ENCODE data around the gene CLEC3A. TPM values are rescaled to one million over a fixed set of nuclear protein-coding genes. Genes with fewer than 3 reads are reported as not detected.
A peak's percentile ranks its signal among the peaks of the same experiment; 100 is the strongest.

CLEC3A gene
- total RNA-seq, 1 experiment from 2014 or later, result 1.1 TPM

GRCh38 chr16:78035012-78035411, 12.7 kb downstream of the CLEC3A start:
- Mint-ChIP-seq H3K9me3 (ENCODE audit: unreplicated experiment) (no peaks in the 10 kb centered on the region), H3K4me1 (ENCODE audit: low read depth, unreplicated experiment) (no peaks in the 10 kb centered on the region), H3K27me3 (ENCODE audit: insufficient read depth, unreplicated experiment) (peaks cover 11% of the 10 kb centered on the region), H3K36me3 (ENCODE audit: insufficient read depth, unreplicated experiment) (no peaks in the 10 kb centered on the region), H3K4me3 (ENCODE audit: unreplicated experiment) (no peak overlapping the region), H3K27ac (ENCODE audit: unreplicated experiment) (no peak overlapping the region)
- Histone ChIP-seq H3K9me3 (no peaks in the 10 kb centered on the region), H3K4me1 (no peaks in the 10 kb centered on the region), H3K36me3 (ENCODE audit: control insufficient read depth, insufficient read depth, low read length) (no peaks in the 10 kb centered on the region), H3K27me3 (replicated peaks; ENCODE audit: control insufficient read depth, insufficient read depth, low read length) (peaks cover 2% of the 10 kb centered on the region; the same call in 1 of the 2 replicates), H3K4me3 (ENCODE audit: low read depth, low read length) (no peak overlapping the region)
- DNase-seq, result no peak
- ChIA-PET POLR2A (no interaction called here), CTCF (no interaction called here)
- intact Hi-C loops (cut with micrococcal nuclease; ENCODE audit: unreplicated experiment), result no loop called here
- TF ChIP-seq CTCF (IDR thresholded peaks at IDR 0.05; ENCODE audit: insufficient read depth in 1 of 2, low read depth in 1 of 2, low read length in 1 of 2, severe bottlenecking in 1 of 2, unreplicated experiment in 1 of 2), result no peak
- BruUV-seq (replicated peaks), result no TSS peak

DNA sequence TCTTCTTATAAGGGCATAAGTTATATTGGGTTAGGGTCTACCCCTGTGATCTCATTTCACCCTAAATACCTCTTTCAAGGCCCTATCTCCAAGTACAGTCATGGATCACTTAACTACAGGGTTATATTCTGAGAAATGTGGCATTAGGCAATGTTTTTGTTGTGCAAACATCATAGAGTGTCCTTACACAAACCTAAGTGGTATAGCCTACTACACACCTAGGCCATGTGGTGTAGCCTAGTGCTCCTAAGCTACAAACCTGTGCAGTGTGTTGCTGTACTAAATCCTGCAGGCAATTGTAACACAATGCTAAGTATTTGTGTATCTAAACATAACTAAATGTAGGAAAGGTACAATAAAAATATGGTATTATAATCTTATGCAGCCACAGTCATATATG, 18.0 kb downstream of the CLEC3A start:
- peaks cover 14% of the 10 kb centered on the region for H3K27me3 Mint-ChIP-seq (ENCODE audit: insufficient read depth, unreplicated experiment)
- no peaks in the 10 kb centered on the region for H3K9me3 Mint-ChIP-seq (ENCODE audit: unreplicated experiment)

DNA sequence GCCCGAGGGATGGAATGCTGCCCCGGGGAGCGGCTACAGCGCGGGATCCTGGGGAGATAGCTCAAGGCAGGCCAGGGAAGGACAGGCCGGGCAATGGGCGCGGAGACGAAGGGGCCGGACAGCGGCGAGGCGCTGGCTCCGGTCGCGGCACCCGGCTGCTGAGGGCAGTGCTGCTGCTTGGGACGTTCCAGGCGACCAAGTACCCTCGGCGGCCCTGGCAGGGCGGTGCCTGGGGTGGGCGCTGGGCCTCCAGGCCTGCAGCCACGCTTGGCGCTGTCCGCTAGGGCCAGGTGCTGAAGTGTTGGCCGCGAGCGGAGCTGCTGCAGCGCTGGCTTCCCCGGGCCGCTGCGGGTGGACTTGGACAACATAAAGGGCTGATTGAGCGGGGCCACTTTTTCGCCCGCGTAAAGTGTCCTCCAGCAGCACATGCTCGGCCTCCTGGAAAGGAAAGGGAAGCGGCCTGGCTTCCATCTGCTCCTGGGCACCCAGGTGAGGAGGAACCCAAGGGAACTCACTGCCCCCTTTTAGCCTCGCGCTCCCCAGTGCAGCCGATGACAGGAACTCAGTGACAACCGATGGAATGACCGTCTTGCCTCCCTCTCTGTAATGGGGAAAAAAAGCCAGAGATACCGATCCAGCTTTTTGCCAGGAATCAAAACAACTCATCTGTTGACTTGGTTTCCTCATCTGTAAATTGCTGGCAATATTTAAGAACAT, 23.7 kb downstream of the CLEC3A start:
- POLR2A ChIA-PET, result no interaction called here
- peak; percentile 75 to 91 for DNase-seq
- peak overlapping the region; percentile 58 for H3K4me3 Mint-ChIP-seq (ENCODE audit: unreplicated experiment)
- CTCF ChIA-PET, result interaction anchor here (0.6 kb wide), 1 partner anchor 76 kb away, joined by 4 read pairs; no protein-coding TSS in a partner anchor
- peaks cover 3% of the 10 kb centered on the region for H3K9me3 ChIP-seq
- H3K4me3 ChIP-seq (ENCODE audit: low read depth, low read length), result no peak overlapping the region
- H3K4me1 ChIP-seq, result peaks cover 3% of the 10 kb centered on the region; the same call in 1 of the 2 replicates
- H3K27me3 ChIP-seq (replicated peaks; ENCODE audit: control insufficient read depth, insufficient read depth, low read length), result no peaks in the 10 kb centered on the region
- H3K36me3 ChIP-seq (ENCODE audit: control insufficient read depth, insufficient read depth, low read length), result no peaks in the 10 kb centered on the region
- peaks cover 8% of the 10 kb centered on the region for H3K4me1 Mint-ChIP-seq (ENCODE audit: low read depth, unreplicated experiment)
- no peaks in the 10 kb centered on the region for H3K36me3 Mint-ChIP-seq (ENCODE audit: insufficient read depth, unreplicated experiment)
- no TSS peak for BruUV-seq (replicated peaks)
- TF ChIP-seq CTCF (IDR thresholded peaks at IDR 0.05; ENCODE audit: insufficient read depth in 1 of 2, low read depth in 1 of 2, low read length in 1 of 2, severe bottlenecking in 1 of 2, unreplicated experiment in 1 of 2), result peak in 1 of 2 experiments; percentile 23
- H3K27me3 Mint-ChIP-seq (ENCODE audit: insufficient read depth, unreplicated experiment), result peaks cover 3% of the 10 kb centered on the region
- no peak overlapping the region for H3K27ac Mint-ChIP-seq (ENCODE audit: unreplicated experiment)
- no peaks in the 10 kb centered on the region for H3K9me3 Mint-ChIP-seq (ENCODE audit: unreplicated experiment)
- intact Hi-C loops (cut with micrococcal nuclease; ENCODE audit: unreplicated experiment), result loop anchor here (1.0 kb wide), 1 partner anchor 53 kb away; the partner anchor contains the start of gene WWOX

More for the DNA sequence above, 18.0 kb downstream of the CLEC3A start:
- no peak for DNase-seq
- intact Hi-C loops (cut with micrococcal nuclease; ENCODE audit: unreplicated experiment), result no loop called here
- no peaks in the 10 kb centered on the region for H3K4me1 ChIP-seq
- no peaks in the 10 kb centered on the region for H3K27me3 ChIP-seq (replicated peaks; ENCODE audit: control insufficient read depth, insufficient read depth, low read length)
- no peaks in the 10 kb centered on the region for H3K9me3 ChIP-seq
- TF ChIP-seq CTCF (IDR thresholded peaks at IDR 0.05; ENCODE audit: insufficient read depth in 1 of 2, low read depth in 1 of 2, low read length in 1 of 2, severe bottlenecking in 1 of 2, unreplicated experiment in 1 of 2), result no peak
- Mint-ChIP-seq H3K4me1 (ENCODE audit: low read depth, unreplicated experiment) (no peaks in the 10 kb centered on the region), H3K4me3 (ENCODE audit: unreplicated experiment) (no peak overlapping the region), H3K27ac (ENCODE audit: unreplicated experiment) (no peak overlapping the region), H3K36me3 (ENCODE audit: insufficient read depth, unreplicated experiment) (no peaks in the 10 kb centered on the region)
- no peak overlapping the region for H3K4me3 ChIP-seq (ENCODE audit: low read depth, low read length)
- H3K36me3 ChIP-seq (ENCODE audit: control insufficient read depth, insufficient read depth, low read length), result no peaks in the 10 kb centered on the region
- CTCF ChIA-PET, result no interaction called here
- no TSS peak for BruUV-seq (replicated peaks)
- POLR2A ChIA-PET, result no interaction called here
